Activated B cell treated with CpG ODN at 0.5 μM for 24 hours (primary cell): ENCODE measurements around the gene OR13C5. TPM values are rescaled to one million over a fixed set of nuclear protein-coding genes. Genes with fewer than 3 reads are reported as not detected.

ENCODE experiments used
- ATAC-seq: fragments of 200-7000 bp; cut with Tn5 transposase; one replicate; pipeline ENCODE4 v1.10.0; 2021; ENCODE audit warnings: low read depth, mild to moderate bottlenecking, moderate library complexity
- CTCF ChIA-PET: fragments of 350-600 bp; sonication (Branson Sonifier 250); formaldehyde crosslinking; loops from one replicate; lab custom pipeline; 2021; ENCODE audit warnings: antibody characterized with exemption; lab: Charles Lee
- POLR2A ChIA-PET: fragments of 350-600 bp; sonication (Branson Sonifier 250); formaldehyde crosslinking; loops from one replicate; lab custom pipeline; 2021; ENCODE audit warnings: antibody characterized with exemption; lab: Charles Lee
- DNase-seq: peaks from one replicate; pipeline ENCODE4 v3.0.0; 2022
- H3K27ac Mint-ChIP-seq: one replicate; pipeline ENCODE4 v1.8.0; 2020; ENCODE audit warnings: mixed read lengths
- H3K27me3 Mint-ChIP-seq: one replicate; pipeline ENCODE4 v1.8.0; 2021; ENCODE audit warnings: mixed read lengths
- H3K36me3 Mint-ChIP-seq: one replicate; pipeline ENCODE4 v1.8.0; 2021; ENCODE audit warnings: low read depth, mixed read lengths
- H3K4me1 Mint-ChIP-seq: one replicate; pipeline ENCODE4 v1.8.0; 2021; ENCODE audit warnings: mixed read lengths
- H3K4me3 Mint-ChIP-seq: one replicate; pipeline ENCODE4 v1.8.0; 2020; ENCODE audit warnings: mild to moderate bottlenecking, mixed read lengths
- H3K9me3 Mint-ChIP-seq: one replicate; pipeline ENCODE4 v1.8.0; 2020; ENCODE audit warnings: mixed read lengths
- intact Hi-C: fragments of 100-400 bp; cut with micrococcal nuclease; formaldehyde crosslinking; loops from one replicate; pipeline ENCODE4 v1.15.1; 2024
- total RNA-seq: library from RNA; stranded (reverse); gene quantifications from 2 replicates; pipeline ENCODE4 v1.2.3, GENCODE V29; 2022
- TF ChIP-seq, protein P1 (sequence below): fragments of 200-600 bp; IDR thresholded peaks from one replicate; pipeline ENCODE4 v1.8.0; 2022; ENCODE audit warnings: antibody characterized with exemption, mild to moderate bottlenecking

OR13C5 gene
- total RNA-seq, 1 donor from 2014 or later = not detected

DNA sequence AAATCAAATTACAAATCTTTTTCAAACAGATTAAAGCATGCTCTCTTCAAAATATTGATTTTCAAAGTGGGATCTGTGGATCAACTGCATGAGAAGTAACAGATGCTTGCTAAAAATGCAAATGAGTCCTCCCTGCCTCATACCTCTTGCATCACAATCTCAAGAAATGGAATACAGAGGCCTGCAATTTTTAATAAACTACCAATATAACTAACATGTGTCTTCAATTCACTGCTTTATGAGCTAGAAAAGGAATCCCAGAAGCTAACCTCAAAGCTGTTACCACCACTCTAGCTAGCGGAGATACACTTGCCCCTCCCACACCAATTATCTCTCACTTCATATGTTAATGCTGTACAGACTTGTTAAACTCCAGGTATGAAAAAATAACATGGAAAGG lies 9.6 kb downstream of the OR13C5 start:
- Mint-ChIP-seq H3K4me3 (no peak overlapping the region), H3K27ac (no peak overlapping the region), H3K4me1 (no peaks in the 10 kb centered on the region), H3K27me3 (no peaks in the 10 kb centered on the region), H3K36me3 (no peaks in the 10 kb centered on the region), H3K9me3 (peaks cover 7% of the 10 kb centered on the region)
- intact Hi-C loops = no loop called here
- CTCF ChIA-PET = no interaction called here
- no peak for DNase-seq
- TF ChIP-seq, protein P1, sequence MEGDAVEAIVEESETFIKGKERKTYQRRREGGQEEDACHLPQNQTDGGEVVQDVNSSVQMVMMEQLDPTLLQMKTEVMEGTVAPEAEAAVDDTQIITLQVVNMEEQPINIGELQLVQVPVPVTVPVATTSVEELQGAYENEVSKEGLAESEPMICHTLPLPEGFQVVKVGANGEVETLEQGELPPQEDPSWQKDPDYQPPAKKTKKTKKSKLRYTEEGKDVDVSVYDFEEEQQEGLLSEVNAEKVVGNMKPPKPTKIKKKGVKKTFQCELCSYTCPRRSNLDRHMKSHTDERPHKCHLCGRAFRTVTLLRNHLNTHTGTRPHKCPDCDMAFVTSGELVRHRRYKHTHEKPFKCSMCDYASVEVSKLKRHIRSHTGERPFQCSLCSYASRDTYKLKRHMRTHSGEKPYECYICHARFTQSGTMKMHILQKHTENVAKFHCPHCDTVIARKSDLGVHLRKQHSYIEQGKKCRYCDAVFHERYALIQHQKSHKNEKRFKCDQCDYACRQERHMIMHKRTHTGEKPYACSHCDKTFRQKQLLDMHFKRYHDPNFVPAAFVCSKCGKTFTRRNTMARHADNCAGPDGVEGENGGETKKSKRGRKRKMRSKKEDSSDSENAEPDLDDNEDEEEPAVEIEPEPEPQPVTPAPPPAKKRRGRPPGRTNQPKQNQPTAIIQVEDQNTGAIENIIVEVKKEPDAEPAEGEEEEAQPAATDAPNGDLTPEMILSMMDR = no peak
- POLR2A ChIA-PET = no interaction called here
- ATAC-seq = no peak

DNA sequence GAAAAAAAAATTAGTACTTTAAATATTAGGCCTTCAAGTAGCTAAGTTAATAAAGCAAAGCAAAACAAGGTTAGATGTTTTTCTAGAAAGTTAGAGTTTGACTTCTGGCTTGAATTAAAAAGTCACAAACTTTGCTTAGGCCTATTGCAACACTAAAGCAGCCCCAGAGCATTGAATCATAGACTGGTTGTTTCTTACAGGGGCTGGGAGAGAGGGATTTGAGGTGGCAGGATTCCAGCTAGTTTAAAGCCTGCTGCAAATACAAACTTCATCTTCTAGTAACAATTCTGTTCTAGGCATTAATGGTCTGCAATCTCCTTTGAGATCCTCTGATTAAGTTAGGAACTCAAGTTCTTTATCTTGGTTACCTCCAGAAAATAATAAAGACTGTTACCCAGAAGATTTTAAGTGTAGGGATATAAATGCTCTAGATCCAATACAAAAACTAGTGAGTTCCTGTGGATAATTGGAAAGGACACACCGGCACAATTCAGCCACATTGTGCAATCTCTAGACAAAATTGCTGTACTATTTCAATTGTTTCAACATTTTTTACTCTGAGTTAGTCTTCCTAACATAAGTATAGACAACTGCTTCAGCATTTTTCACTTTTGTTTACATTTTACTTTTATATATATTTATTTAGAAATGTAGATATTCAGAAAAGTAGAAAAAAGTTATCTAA lies 12.6 kb downstream of the OR13C5 start:
- TF ChIP-seq, protein P1 = no peak

DNA sequence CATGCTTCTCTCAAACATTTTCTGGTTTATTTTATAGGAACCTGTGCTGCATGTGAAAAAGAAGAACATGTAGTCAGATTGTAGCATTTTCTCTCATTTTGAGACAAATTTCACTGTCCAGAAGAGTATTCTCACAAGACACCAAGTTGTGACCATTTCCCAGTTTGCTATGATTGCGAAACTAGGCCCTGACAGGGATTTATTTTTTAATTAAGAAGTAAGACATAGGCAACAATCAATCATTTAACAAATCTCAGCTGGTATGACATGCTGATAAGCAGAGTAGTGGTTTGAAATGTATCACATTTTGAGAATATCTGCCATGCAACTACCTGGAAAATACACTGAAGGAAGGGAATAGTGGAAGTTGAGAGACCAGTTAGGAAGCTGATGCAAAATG lies 18.7 kb downstream of the OR13C5 start:
- Mint-ChIP-seq H3K9me3 (no peaks in the 10 kb centered on the region), H3K4me3 (no peak overlapping the region), H3K27me3 (no peaks in the 10 kb centered on the region), H3K27ac (no peak overlapping the region), H3K36me3 (no peaks in the 10 kb centered on the region), H3K4me1 (no peaks in the 10 kb centered on the region)
- TF ChIP-seq, protein P1 = no peak
- intact Hi-C loops = no loop called here
- ChIA-PET POLR2A (no interaction called here), CTCF (no interaction called here)
- ATAC-seq = no peak
- DNase-seq = no peak

More for the DNA sequence above, 12.6 kb downstream of the OR13C5 start:
- ATAC-seq (no peak), DNase-seq (no peak)
- ChIA-PET CTCF (no interaction called here), POLR2A (no interaction called here)
- no peak overlapping the region for H3K4me3 Mint-ChIP-seq
- H3K36me3 Mint-ChIP-seq = no peaks in the 10 kb centered on the region
- intact Hi-C loops = no loop called here
- H3K27ac Mint-ChIP-seq = no peak overlapping the region
- H3K4me1 Mint-ChIP-seq = no peaks in the 10 kb centered on the region
- H3K27me3 Mint-ChIP-seq = no peaks in the 10 kb centered on the region
- no peaks in the 10 kb centered on the region for H3K9me3 Mint-ChIP-seq

DNA sequence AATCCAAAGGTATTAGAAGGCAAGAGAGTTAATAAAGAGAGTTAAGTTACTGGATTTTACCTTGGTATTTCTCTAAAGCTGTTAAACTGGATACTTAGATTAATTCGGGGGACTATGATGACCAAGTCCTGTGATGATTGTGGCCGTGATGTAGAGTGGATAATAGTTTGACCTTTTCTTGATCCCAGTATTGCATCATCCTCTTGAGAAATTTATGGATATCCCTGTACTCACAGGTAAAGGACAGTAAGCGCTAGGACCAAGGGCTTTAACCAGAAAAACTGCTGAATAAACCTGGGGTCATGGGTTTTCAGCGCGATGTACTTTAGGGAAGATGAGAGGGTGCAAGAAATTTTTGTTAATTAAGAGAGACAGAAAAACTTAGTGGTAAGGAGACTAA lies 21.9 kb downstream of the OR13C5 start:
- ChIA-PET CTCF (no interaction called here), POLR2A (no interaction called here)
- Mint-ChIP-seq H3K4me3 (no peak overlapping the region), H3K27ac (no peak overlapping the region), H3K36me3 (no peaks in the 10 kb centered on the region), H3K4me1 (no peaks in the 10 kb centered on the region), H3K9me3 (peaks cover 11% of the 10 kb centered on the region), H3K27me3 (no peaks in the 10 kb centered on the region)
- DNase-seq (no peak), ATAC-seq (no peak)
- intact Hi-C loops = no loop called here
- TF ChIP-seq, protein P1 = no peak

DNA sequence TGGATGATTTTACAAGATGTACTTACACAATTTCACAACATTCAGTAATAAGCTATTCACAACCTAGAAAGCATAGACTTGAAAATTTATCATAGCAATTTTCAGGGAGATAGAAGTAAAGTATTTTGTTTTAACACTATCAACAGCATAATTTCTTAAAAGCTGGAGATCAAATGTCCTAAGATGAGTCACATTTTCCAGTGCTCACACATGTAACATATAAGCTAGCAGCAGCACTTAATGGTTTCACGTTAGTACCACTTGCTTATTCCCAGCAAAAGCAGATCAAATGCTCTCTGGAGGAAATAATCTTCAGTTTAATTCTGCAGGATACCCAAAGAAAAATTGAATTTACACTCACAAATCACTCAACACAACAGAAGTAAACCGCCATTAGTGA lies 23.8 kb downstream of the OR13C5 start:
- H3K36me3 Mint-ChIP-seq = no peaks in the 10 kb centered on the region
- no peak overlapping the region for H3K27ac Mint-ChIP-seq
- intact Hi-C loops = no loop called here
- ChIA-PET POLR2A (no interaction called here), CTCF (no interaction called here)
- DNase-seq (no peak), ATAC-seq (no peak)
- H3K9me3 Mint-ChIP-seq = peaks cover 12% of the 10 kb centered on the region
- H3K4me3 Mint-ChIP-seq = no peak overlapping the region
- TF ChIP-seq, protein P1 = no peak
- no peaks in the 10 kb centered on the region for H3K4me1 Mint-ChIP-seq
- no peaks in the 10 kb centered on the region for H3K27me3 Mint-ChIP-seq
